ENCODE measurements around the gene GABRB2.
"Not testable (repeated sequence)": the region's sequence is repeated elsewhere in the genome, so short reads cannot be mapped to it uniquely, and the experiment has no call there.

The GABRB2 gene

DNA sequence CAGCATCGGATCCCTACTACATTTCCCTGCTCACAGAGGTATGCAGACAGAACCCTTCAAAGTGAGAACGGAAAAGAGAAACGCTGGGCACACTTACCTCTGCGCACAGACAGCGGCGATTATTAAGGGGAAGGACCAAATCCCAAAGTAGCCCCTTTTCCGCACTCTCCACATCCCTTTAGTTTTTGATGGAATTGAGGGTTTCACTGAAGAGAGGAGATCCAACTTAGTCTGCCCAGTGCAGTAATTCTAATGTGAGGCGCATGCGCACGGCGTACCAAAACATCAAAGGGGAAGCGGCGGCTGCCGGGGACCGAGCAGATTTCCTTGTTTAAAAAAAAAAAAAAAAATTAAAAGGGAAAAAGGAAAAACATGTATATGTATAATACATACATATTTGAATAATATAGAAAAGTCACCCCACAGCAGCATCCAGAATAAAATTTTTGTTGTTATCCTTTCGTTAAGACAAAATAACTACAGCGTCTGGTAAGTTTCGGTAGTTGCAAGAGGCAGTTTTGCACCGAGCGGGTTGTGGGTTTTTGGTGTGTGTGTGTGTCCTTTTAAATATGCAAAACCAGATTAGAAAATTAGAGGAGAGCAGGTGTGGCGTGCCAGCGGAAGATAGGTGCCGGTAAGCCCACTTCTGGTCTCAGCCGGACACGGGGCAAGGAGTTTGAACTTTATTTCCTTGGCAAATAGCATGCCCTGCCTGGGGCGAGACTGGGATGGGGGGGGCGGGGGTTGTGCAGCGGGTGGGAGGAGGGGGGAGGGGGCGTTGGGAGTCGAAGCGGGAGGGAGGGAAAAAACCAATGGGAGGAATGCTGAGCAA lies at the start of gene GABRB2:
TSS of gene GABRB2 (minus strand) at position 256 of the 832 bp plus-strand sequence. CDS start at position 174, 82 bp downstream.
- no peak for DNase-seq

GRCh38 chr5:161585798-161586197 lies 39.3 kb upstream of the GABRB2 start:
- DNase-seq, result no peak

DNA sequence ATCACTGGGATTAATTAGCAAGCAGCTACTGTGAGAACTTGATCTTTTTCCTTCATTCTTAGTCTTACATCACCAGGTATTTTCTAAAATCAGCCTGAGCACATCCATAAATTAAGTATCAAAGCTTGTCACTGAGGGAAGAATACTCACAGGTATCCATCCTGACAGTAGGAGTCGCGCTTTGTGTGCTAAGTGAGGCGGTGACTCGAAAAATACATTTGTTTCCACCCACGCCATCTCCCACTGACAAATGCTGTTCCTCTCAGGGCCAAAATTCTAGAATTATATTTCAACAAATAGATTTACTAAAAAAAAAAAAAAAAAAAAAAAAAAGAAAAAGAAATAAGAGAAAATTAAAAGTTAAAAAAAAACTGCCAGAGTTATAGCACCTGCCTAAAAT lies 34.1 kb upstream of the GABRB2 start:
- DNase-seq, result no peak

DNA sequence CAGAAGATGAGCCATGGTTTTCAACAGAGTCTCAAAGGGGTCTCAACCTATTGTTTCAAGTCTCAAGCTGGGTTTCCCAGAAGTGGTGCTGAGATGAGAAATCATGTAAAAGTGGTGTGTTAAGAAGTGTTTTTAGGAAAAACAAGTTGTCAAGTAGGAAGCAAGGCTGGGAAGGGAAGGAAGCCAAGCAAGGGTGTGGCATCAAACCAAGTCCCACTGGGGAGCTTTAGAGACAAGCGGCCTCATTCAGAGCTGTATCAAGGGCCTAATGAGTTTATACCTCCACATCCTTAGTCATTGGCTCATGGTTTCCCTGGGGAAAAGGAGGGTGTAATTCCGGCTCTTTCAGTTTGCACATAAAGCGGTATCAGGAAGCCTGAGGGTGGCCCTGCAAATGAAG lies 26.4 kb upstream of the GABRB2 start:
- DNase-seq, result no peak

DNA sequence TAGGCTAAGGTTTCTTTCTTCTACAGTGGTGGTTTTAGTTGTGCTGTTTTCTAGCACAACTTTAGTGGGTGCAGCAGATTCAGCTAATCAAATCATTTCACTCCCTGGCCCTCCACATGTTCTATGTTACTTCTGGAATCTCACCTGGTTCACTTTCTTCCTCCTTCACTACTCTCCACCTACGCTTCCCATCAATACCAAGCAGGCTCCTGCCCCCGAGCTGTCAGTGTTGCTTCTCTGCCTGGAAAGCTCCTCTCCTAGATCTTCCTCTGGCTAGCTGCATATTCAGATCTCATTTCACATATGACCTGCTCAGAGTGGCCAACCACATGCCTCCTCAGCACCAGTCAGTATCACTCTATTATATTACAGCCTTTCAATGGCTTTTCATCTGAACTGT lies 19.6 kb upstream of the GABRB2 start:
- no peak for DNase-seq

- no peak for DNase-seq
Measured at GRCh38 chr5:161562446-161562845, 15.9 kb upstream of the GABRB2 start.

DNA sequence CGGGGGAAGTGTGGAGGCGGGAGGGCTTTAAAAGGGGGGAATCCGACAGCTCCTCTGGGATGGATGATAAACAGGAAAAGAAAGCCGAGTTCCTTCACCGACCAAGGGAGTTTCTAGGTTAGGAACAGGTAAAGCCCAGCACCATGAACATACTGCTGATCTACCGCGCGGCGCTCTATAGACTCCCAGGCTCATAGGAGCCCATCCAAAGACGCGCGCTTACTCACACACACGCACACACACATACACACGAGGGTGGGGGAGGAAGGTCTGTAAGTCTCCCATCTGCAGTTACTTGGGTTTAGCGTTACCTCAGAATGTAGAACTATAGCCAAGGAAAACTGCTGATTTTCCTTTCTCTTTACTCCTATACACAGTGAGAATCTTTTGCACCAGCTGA lies 2.6 kb upstream of the GABRB2 start:
- no peak for DNase-seq

DNA sequence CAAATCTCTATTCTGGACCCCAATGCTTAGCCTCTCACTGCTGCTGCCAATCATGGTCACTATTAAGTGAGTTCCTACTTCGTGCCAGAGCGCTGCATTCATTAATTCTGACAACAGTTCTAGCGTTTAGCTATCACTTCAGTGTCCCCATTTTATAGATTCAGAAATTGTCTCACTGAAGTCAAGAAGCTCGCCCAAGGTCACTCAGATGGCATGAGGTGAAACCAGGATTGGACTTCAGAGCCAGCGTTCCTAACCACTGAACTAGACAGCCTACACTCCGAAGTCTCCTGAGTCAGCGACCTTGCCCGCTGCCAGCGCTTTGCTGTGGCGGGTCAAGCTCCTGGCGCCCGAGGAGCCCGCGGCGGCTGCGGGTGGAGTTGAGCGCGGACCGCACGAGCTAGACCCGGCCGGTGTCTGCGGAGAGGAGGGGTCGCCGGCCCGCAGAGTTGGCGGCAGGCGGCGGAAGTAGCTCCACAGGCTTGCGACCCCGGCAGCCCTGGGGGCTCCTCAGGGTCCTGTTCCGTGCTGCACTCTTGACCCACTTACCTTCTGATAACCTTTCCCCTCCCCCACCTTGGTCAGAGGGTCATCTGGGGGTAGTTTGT lies 2.1 kb upstream of the GABRB2 start:
- no peak for DNase-seq

DNA sequence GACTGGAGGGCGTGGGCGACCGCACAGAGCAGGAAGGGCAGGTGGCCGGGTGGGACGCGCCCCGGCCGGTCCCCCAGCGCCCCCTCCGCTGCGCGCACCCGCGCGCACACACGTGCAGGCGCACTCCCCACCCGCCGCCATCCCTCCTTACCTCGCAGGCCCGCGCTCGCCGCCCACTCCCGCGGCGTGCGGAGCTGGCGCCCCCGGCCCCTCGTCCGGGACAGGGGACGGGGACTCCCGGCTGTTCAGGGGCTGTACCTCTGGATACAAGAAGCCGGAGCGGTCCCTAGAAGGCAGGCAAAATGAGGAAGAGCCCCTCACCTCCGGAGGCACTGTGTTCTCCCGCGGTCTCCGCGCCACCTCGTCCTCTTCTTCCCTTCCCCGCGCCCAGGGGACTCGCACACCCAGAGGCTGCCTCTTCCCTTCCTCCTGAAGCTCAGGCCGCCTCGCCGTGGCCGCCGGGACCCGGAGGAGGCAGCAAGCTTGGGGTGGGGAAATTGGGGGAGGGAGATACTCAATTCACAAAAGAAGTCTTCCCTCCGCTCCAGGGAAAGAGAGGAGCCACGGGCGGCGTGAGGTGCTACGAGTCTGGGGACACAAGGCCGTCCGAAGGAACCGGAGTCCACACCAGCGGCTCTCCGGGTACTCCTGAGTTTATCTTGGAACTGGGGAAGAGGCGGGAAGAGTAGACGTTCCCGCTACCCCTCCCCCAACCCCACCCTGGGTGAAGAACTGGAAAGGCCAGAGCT lies 1.4 kb upstream of the GABRB2 start:
- no peak for DNase-seq

- DNase-seq, result no peak
Measured at GRCh38 chr5:161547406-161547737, 847 bp upstream of the GABRB2 start.

GRCh38 chr5:161546095-161546469 lies 443 bp downstream of the GABRB2 start:
- no peak for DNase-seq

DNA sequence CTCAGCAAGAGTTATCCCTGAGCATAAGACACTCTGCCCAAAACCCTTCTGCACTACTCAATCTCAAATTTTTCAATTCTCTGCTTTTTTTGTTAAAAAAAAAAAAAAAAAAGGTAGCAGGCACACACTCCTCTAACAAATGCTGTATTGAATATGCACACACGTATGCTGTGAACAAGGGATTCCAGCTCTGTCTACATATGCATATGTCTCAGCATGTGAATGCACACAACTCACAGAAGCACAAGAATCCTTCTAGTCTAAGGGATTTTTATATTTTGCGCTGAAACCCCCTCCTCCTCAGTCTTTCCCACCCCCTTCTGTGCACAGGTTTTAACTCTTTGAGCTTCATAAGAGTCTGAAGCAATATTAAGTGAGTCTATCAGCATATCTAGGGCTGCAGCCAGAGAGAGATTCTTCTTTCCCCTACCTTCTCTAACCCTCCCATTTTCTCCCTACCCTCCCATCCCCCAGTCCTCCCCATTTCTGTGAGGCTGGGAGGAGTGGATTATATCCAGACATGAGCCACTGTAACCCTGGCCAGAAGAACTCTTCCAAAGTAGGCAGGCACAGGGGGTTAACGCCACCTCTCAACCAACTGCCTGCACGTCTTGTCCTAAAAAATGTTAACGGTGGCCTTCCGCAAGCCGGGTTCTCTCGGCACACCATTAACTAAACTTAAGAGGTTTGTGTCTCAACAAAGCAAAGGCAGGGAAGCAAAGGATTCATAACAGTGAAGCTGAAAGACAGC lies 1.0 kb downstream of the GABRB2 start:
- no peak for DNase-seq

- no peak for DNase-seq
Measured at GRCh38 chr5:161544350-161544765, 2.2 kb downstream of the GABRB2 start.

DNA sequence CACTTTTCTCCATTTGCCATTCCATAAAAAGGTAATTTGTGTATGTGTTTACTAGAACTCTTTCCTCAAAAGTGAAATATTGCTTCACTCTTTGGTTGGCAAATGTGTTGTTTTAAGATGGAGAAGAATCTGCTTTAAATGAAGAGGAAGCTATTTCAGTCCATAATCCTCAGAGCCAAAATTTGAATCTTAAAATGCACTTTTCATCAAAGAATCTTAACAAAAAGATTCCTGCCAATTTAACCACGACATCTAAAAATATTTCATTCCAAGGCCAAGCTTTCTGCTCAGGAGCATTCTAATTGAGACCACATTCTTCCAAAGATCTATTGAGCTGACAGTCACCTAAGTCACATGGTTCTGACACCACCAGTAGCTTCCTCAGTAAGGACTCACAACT lies 7.5 kb downstream of the GABRB2 start:
- DNase-seq, result no peak

GRCh38 chr5:161535762-161536161 lies 10.8 kb downstream of the GABRB2 start:
- DNase-seq, result no peak

- DNase-seq, result no peak
Measured at GRCh38 chr5:161530700-161531099, 15.8 kb downstream of the GABRB2 start.

GRCh38 chr5:161513942-161514341 lies 32.6 kb downstream of the GABRB2 start:
- DNase-seq, result no peak

GRCh38 chr5:161507591-161507990 lies 38.9 kb downstream of the GABRB2 start:
- DNase-seq, result no peak

GRCh38 chr5:161505160-161505559 lies 41.4 kb downstream of the GABRB2 start:
- DNase-seq, result not testable (repeated sequence)

DNA sequence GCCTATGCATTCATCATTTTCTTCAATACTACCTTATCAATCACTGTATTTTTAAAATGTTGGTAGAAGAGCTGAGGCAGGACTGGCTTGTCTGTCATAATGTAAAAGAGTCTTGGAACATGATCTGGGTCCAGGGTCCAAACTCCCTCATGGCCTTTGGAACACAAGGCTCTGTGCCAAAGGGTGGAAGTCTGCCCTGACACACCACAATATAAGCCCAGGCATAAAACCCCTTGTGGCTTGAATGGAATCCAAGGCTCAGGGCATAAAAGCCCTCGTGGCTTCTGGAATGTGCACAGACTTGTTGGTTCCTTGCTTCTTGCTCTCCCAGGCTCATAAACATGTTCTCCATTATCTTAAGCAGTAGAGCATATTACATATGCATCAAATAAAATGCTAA lies 48.0 kb downstream of the GABRB2 start:
- no peak for DNase-seq

- DNase-seq, result no peak
Measured at GRCh38 chr5:161483721-161484120, 62.8 kb downstream of the GABRB2 start.

DNA sequence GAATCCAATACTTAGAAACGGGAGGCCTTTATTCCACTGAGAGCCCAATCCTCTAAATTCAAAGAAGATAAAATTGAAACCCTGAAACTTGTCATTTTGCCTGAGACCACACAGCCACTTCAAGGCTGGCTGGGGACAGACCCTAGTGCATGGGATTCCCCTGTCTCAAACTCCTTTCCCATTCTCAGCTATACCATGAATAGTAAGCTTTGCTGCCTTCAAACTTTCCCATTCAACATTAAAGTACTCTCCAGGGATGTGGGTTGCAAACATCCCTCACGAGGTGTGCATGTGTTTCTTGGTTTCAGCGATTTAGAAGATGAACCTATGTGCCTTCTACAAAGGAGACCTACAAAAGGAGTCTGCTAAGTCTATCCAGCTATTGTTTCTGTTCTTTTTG lies 64.6 kb downstream of the GABRB2 start:
- DNase-seq, result no peak

DNA sequence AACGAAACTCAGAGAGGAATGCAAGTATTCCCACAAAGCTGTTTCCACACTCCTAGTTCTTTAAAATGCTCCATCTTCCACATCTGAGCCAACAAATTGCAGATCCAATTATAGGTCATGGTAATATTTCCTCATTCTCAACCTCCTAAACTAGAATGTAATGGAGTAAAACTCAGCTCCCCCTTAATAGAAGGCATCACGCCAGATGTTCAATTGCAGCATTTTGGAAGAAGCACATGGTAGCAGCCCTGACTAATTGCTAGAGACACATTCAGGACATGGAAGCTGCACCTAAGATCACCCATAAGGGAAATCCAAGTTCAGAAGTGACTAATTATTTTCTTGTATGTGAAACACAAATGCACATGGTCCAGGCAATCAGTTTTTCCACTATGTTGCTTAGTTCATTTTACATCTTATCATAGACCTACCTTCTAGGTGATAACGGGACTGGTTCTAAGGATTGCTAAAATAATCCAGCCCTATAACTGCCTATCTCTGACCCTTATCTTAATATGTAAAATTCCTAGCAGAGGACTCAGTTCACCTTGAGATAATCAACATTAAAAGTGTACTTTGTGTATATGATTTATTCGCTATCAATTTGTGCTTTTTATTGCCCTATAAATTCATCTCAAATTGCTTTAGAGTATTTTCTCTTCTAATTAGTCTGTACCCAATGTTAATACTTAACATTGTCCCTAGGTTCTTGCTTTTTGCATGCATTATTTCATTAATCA lies 75.1 kb downstream of the GABRB2 start:
- DNase-seq, result no peak

Measured in GDM1 (cell line).